ENCODE measurements around the gene BRME1. TPM values are rescaled to one million over a fixed set of nuclear protein-coding genes. Genes with fewer than 3 reads are reported as not detected.

BRME1 gene
- polyA plus RNA-seq, 3 donors = 0.05 to 0.28 TPM; not detected in 1

GRCh38 chr19:13868663-13869062 is 37.3 kb downstream of the BRME1 start:
- Histone ChIP-seq H3K9me3 (replicated peaks in 1 of 2; ENCODE audit: control insufficient read depth in 1 of 2, insufficient read depth in 1 of 2, low read length in 2 of 2) (peaks cover 0 to 11% of the 10 kb centered on the region in 2 donors), H3K9ac (ENCODE audit: insufficient read depth, low read length, poor library complexity, severe bottlenecking) (no peak overlapping the region), H3K4me3 (replicated peaks in 1 of 3; ENCODE audit: low read depth in 2 of 3, low read length in 3 of 3) (no peak overlapping the region), H3K27ac (ENCODE audit: low read depth in 1 of 2, low read length in 2 of 2) (no peak overlapping the region), H3K4me2 (replicated peaks; ENCODE audit: extremely low read depth, low read length, poor library complexity, severe bottlenecking) (no peak overlapping the region), H4K20me1 (ENCODE audit: insufficient read depth, low read length) (no peaks in the 10 kb centered on the region), H3K27me3 (ENCODE audit: control insufficient read depth in 2 of 2, insufficient read depth in 2 of 2, low read length in 2 of 2) (peaks cover 17 to 37% of the 10 kb centered on the region in 2 donors), H3K36me3 (replicated peaks in 1 of 2; ENCODE audit: control insufficient read depth in 1 of 2, insufficient read depth in 2 of 2, low read length in 2 of 2) (no peaks in the 10 kb centered on the region), H3K79me2 (ENCODE audit: insufficient read depth, low read length) (no peaks in the 10 kb centered on the region), H3K4me1 (ENCODE audit: control insufficient read depth in 1 of 2, insufficient read depth in 2 of 2, low read length in 2 of 2) (peaks cover 27 to 34% of the 10 kb centered on the region in 2 donors), H2AFZ (ENCODE audit: insufficient read depth, low read depth, low read length, poor library complexity, severe bottlenecking) (no peak overlapping the region)
- peaks cover 0 to 11% (median 6%) of the 10 kb centered on the region in 7 donors for H3K9me3 Mint-ChIP-seq
- no peak for TF ChIP-seq CTCF (IDR thresholded peaks at IDR 0.05)
- H3K36me3 Mint-ChIP-seq = peaks cover 9 to 12% of the 10 kb centered on the region in 2 donors
- WGBS (ENCODE audit: insufficient coverage) = 94% methylated on average over 3 of the region's 4 CpGs
- H3K27ac Mint-ChIP-seq = no peak overlapping the region
- H3K4me3 Mint-ChIP-seq = no peak overlapping the region
- intact Hi-C loops (cut with micrococcal nuclease) = loop anchor here in 1 of 2 donors (5.0 kb wide), 1 partner anchor 86 kb away; no protein-coding TSS in a partner anchor
- H3K4me1 Mint-ChIP-seq = peaks cover 28% of the 10 kb centered on the region
- DNase-seq = no peak
- H3K27me3 Mint-ChIP-seq (ENCODE audit: low read depth in 3 of 3) = peaks cover 41 to 62% (median 44%) of the 10 kb centered on the region in 3 donors

- Histone ChIP-seq H3K4me1 (ENCODE audit: control insufficient read depth in 1 of 2, insufficient read depth in 2 of 2, low read length in 2 of 2) (peaks cover 20 to 36% of the 10 kb centered on the region in 2 donors), H4K20me1 (ENCODE audit: insufficient read depth, low read length) (no peaks in the 10 kb centered on the region), H3K27me3 (ENCODE audit: control insufficient read depth in 2 of 2, insufficient read depth in 2 of 2, low read length in 2 of 2) (peaks cover 17 to 32% of the 10 kb centered on the region in 2 donors), H3K4me2 (replicated peaks; ENCODE audit: extremely low read depth, low read length, poor library complexity, severe bottlenecking) (peak overlapping the region; percentile 74), H2AFZ (ENCODE audit: insufficient read depth, low read depth, low read length, poor library complexity, severe bottlenecking) (no peak overlapping the region), H3K36me3 (replicated peaks in 1 of 2; ENCODE audit: control insufficient read depth in 1 of 2, insufficient read depth in 2 of 2, low read length in 2 of 2) (no peaks in the 10 kb centered on the region), H3K9ac (ENCODE audit: insufficient read depth, low read length, poor library complexity, severe bottlenecking) (no peak overlapping the region), H3K9me3 (replicated peaks in 1 of 2; ENCODE audit: control insufficient read depth in 1 of 2, insufficient read depth in 1 of 2, low read length in 2 of 2) (peaks cover 0 to 11% of the 10 kb centered on the region in 2 donors), H3K4me3 (replicated peaks in 1 of 3; ENCODE audit: low read depth in 2 of 3, low read length in 3 of 3) (peak overlapping the region in 1 of 3 experiments; percentile 71), H3K79me2 (ENCODE audit: insufficient read depth, low read length) (no peaks in the 10 kb centered on the region), H3K27ac (ENCODE audit: low read depth in 1 of 2, low read length in 2 of 2) (no peak overlapping the region)
- 58% methylated on average over 11 of the region's 15 CpGs for WGBS (ENCODE audit: insufficient coverage)
- TF ChIP-seq CTCF (IDR thresholded peaks at IDR 0.05) = no peak
- Mint-ChIP-seq H3K4me1 (peaks cover 26% of the 10 kb centered on the region), H3K36me3 (peaks cover 10 to 13% of the 10 kb centered on the region in 2 donors), H3K27me3 (ENCODE audit: low read depth in 3 of 3) (peaks cover 34 to 55% (median 42%) of the 10 kb centered on the region in 3 donors), H3K9me3 (peaks cover 0 to 11% (median 7%) of the 10 kb centered on the region in 7 donors), H3K4me3 (peak overlapping the region; percentile 74 to 88), H3K27ac (peak overlapping the region in 1 of 7 donors; percentile 43)
- intact Hi-C loops (cut with micrococcal nuclease) = loop anchor here in 1 of 2 donors (5.0 kb wide), 1 partner anchor 84 kb away; no protein-coding TSS in a partner anchor
- no peak for DNase-seq
Observed at GRCh38 chr19:13866463-13867046, 39.4 kb downstream of the BRME1 start.

Data from CD14-positive monocyte (primary cell).